ENCODE measurements around the gene CD8B.

DNA sequence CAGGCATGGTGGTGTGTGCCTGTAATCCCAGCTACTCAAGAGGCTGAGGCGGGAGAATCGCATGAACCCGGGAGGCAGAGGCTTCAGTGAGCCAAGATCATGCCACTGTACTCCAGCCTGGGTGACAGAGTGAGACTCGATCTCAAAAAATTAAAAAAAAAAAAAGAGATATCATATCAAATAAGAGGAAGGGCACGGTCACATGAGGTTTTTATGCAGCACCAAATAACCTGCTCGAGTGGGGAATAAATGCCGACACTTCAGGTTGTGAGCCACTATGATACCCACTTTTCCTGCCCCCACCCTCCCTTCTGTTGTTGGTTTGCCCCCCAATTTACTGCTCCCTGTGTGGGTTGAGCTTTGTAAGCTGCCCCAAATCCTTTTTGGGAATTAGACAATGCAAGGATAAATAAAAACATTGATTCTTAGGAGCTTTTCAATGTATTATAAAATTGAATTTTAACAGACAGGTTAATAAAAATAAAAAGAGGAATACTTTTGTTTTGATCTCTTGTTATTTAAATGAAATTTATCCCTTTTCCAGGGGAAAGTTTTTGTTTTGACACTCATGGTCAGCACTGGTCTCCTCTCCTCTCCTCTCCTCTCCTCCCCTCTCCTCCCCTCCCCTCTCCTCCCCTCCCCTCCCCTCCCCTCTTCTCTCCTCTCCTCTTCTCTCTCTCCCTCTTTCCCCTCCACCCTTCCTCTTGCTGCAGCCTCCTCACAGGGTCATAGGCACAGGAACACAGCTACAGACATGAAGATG lies 29.2 kb downstream of the CD8B start:
- TF ChIP-seq CC2D1A (IDR thresholded peaks at IDR 0.05) = no peak
- TF ChIP-seq, protein P1, sequence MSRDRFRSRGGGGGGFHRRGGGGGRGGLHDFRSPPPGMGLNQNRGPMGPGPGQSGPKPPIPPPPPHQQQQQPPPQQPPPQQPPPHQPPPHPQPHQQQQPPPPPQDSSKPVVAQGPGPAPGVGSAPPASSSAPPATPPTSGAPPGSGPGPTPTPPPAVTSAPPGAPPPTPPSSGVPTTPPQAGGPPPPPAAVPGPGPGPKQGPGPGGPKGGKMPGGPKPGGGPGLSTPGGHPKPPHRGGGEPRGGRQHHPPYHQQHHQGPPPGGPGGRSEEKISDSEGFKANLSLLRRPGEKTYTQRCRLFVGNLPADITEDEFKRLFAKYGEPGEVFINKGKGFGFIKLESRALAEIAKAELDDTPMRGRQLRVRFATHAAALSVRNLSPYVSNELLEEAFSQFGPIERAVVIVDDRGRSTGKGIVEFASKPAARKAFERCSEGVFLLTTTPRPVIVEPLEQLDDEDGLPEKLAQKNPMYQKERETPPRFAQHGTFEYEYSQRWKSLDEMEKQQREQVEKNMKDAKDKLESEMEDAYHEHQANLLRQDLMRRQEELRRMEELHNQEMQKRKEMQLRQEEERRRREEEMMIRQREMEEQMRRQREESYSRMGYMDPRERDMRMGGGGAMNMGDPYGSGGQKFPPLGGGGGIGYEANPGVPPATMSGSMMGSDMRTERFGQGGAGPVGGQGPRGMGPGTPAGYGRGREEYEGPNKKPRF (IDR thresholded peaks at IDR 0.05; ENCODE audit: low read depth, low read length) = no peak
- no peak for TF ChIP-seq GABPA (tag; conservative IDR thresholded peaks at IDR 0.05; ENCODE audit: low read depth)
- no peak for TF ChIP-seq ZFPM2 (CRISPR knock-in tag; IDR thresholded peaks at IDR 0.05)
- no peak for TF ChIP-seq POLR2AphosphoS5 (IDR thresholded peaks at IDR 0.05; ENCODE audit: control insufficient read depth, insufficient read depth, low read depth, low read length)
- TF ChIP-seq MXI1 (IDR thresholded peaks at IDR 0.05; ENCODE audit: low read depth, low read length) = no peak
- no peak for TF ChIP-seq SRSF9 (IDR thresholded peaks at IDR 0.05; ENCODE audit: borderline replicate concordance, low read depth, low read length)
- no peak for TF ChIP-seq DACH1 (IDR thresholded peaks at IDR 0.05; ENCODE audit: partially characterized antibody)
- TF ChIP-seq, protein P2, sequence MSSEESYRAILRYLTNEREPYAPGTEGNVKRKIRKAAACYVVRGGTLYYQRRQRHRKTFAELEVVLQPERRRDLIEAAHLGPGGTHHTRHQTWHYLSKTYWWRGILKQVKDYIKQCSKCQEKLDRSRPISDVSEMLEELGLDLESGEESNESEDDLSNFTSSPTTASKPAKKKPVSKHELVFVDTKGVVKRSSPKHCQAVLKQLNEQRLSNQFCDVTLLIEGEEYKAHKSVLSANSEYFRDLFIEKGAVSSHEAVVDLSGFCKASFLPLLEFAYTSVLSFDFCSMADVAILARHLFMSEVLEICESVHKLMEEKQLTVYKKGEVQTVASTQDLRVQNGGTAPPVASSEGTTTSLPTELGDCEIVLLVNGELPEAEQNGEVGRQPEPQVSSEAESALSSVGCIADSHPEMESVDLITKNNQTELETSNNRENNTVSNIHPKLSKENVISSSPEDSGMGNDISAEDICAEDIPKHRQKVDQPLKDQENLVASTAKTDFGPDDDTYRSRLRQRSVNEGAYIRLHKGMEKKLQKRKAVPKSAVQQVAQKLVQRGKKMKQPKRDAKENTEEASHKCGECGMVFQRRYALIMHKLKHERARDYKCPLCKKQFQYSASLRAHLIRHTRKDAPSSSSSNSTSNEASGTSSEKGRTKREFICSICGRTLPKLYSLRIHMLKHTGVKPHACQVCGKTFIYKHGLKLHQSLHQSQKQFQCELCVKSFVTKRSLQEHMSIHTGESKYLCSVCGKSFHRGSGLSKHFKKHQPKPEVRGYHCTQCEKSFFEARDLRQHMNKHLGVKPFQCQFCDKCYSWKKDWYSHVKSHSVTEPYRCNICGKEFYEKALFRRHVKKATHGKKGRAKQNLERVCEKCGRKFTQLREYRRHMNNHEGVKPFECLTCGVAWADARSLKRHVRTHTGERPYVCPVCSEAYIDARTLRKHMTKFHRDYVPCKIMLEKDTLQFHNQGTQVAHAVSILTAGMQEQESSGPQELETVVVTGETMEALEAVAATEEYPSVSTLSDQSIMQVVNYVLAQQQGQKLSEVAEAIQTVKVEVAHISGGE (CRISPR knock-in tag; IDR thresholded peaks at IDR 0.05) = no peak
- TF ChIP-seq GABPB1 (CRISPR knock-in tag; IDR thresholded peaks at IDR 0.05) = no peak

Data from K562 (cell line).